Thoracic aorta (tissue), 2 donors: ENCODE measurements around the gene BTBD16. TPM values are rescaled to one million over a fixed set of nuclear protein-coding genes. Genes with fewer than 3 reads are reported as not detected.

Source experiments
- ATAC-seq: fragments of 150-250 bp; one replicate; pipeline ENCODE4 v1.8.0; 2017; ENCODE audit warnings: low read depth; ENCODE audit not compliant: insufficient number of reproducible peaks, low FRiP score
- DNase-seq: peaks from one replicate; pipeline ENCODE4 v3.0.0-alpha.2; 2020; ENCODE audit warnings: low spot score
- H3K27ac ChIP-seq, 2 donors: fragments of 200-600 bp; sonication (generic); 1 replicate in 1 of 2; 2 replicates in 1 of 2; pipeline ENCODE4 v1.5.1; 2016; ENCODE audit warnings: mild to moderate bottlenecking in 2 of 2, moderate library complexity in 2 of 2
- H3K27me3 ChIP-seq: fragments of 200-600 bp; sonication (generic); replicated peaks from 2 replicates; pipeline ENCODE4 v1.6.0; 2016; ENCODE audit warnings: mild to moderate bottlenecking; ENCODE audit not compliant: insufficient read depth
- H3K36me3 ChIP-seq: fragments of 200-600 bp; sonication (generic); one replicate; pipeline ENCODE4 v1.5.1; 2016
- H3K4me1 ChIP-seq, 2 donors: fragments of 200-600 bp; sonication (generic); 1 replicate in 1 of 2; 2 replicates in 1 of 2; pipeline versions ENCODE4 v1.5.1 to v1.6.0; 2016; ENCODE audit warnings: low read depth in 2 of 2, mild to moderate bottlenecking in 1 of 2; ENCODE audit not compliant: control insufficient read depth in 1 of 2
- H3K4me3 ChIP-seq: fragments of 200-600 bp; sonication (generic); 2 replicates; pipeline ENCODE4 v1.5.1; 2016; ENCODE audit warnings: mild to moderate bottlenecking
- H3K9me3 ChIP-seq: fragments of 200-600 bp; sonication (generic); 2 replicates; pipeline ENCODE4 v1.5.1; 2016
- total RNA-seq, 2 donors: library from RNA; depleted of rRNA; stranded (reverse); fragments of >200 nt; gene quantifications; one replicate each; pipeline versions ENCODE4 v1.1.0 to v1.2.3, GENCODE V29; 2016
- TF ChIP-seq, protein P1 (sequence below): fragments of 200-600 bp; sonication (generic); IDR thresholded peaks from one replicate; pipeline ENCODE4 v1.5.1; 2019; ENCODE audit warnings: antibody characterized with exemption

The BTBD16 gene
- total RNA-seq, 2 donors from 2014 or later: not detected

DNA sequence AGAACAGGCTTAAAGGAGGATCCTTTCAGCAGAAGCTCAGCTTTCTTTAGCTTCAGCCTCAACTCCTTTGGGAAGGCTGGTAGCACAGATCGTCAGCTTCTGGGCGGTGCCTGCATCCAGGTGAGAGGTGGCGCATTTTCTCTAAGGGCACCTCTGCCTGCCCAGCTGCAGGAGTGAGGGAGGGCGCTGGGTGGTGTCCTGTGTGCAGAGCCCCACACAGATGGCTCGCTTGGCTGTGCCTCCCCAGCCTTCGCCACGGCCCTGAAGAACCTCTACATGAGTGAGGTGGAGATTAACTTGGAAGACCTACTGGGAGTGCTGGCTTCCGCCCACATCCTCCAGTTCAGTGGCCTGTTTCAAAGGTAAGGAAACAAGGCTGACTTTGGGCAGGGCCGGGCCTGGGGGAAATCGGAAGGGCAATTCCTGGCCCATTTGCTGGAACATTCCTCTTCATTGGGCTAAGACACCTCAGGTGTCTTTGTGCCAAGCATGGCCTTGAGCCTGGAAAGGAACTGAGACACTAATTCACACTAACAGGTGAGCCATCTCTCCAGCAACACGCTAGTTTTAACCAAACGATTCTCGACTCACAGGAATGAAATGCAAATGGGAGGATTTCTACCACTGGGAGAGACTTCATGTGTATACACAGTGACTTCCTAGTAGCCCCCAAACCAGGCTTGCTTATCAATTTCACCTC is 19.9 kb downstream of the BTBD16 start:
- no peaks in the 10 kb centered on the region for H3K36me3 ChIP-seq
- DNase-seq: no peak
- no peaks in the 10 kb centered on the region for H3K9me3 ChIP-seq
- no peaks in the 10 kb centered on the region for H3K27me3 ChIP-seq
- TF ChIP-seq, protein P1, sequence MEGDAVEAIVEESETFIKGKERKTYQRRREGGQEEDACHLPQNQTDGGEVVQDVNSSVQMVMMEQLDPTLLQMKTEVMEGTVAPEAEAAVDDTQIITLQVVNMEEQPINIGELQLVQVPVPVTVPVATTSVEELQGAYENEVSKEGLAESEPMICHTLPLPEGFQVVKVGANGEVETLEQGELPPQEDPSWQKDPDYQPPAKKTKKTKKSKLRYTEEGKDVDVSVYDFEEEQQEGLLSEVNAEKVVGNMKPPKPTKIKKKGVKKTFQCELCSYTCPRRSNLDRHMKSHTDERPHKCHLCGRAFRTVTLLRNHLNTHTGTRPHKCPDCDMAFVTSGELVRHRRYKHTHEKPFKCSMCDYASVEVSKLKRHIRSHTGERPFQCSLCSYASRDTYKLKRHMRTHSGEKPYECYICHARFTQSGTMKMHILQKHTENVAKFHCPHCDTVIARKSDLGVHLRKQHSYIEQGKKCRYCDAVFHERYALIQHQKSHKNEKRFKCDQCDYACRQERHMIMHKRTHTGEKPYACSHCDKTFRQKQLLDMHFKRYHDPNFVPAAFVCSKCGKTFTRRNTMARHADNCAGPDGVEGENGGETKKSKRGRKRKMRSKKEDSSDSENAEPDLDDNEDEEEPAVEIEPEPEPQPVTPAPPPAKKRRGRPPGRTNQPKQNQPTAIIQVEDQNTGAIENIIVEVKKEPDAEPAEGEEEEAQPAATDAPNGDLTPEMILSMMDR: no peak
- H3K4me1 ChIP-seq: peaks cover 12 to 25% of the 10 kb centered on the region in 2 donors
- no peak overlapping the region for H3K4me3 ChIP-seq
- H3K27ac ChIP-seq: no peak overlapping the region
- no peak for ATAC-seq

DNA sequence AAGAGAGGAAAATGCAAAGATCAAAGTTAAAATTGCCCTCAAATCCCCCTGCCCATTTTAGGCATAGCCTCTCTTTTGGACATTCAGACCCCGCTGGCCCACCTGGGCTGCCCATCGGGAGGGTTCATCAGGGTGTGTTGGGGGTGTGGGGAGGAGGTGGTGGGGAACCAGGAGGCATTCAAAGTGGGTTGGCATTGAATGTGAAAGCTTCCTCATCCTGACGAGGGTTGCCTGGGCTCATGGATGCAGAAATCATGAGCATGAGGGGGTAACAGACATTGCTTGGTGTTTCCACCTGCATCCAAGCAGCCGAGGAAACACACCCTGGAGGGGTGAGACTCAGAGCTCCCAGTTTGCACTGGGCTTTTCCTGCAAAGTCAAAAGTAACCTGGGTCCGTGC is 20.6 kb downstream of the BTBD16 start:
- TF ChIP-seq, protein P1: no peak
- Histone ChIP-seq H3K27me3 (no peaks in the 10 kb centered on the region), H3K27ac (no peak overlapping the region), H3K9me3 (no peaks in the 10 kb centered on the region), H3K36me3 (no peaks in the 10 kb centered on the region), H3K4me3 (no peak overlapping the region), H3K4me1 (peaks cover 12 to 21% of the 10 kb centered on the region in 2 donors)
- DNase-seq (no peak), ATAC-seq (no peak)

DNA sequence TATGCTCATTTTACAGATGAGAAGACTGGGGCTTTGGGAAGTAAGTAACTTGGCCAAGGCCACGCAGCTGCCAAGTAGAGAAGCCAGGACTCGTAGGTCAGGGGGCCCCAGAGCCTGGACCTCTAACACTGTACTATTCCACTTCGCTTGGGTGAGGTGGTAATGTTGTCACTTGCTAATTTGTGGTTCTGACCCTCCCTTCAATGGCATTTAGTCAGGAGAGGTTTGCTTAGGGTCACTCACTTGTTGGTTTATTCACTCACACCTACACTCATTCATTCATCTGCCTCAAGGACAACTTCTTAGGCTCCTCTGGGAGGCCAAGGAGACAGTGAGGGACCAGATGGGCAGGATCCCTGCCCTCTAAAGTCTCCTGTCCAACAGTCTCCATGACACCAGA is 21.3 kb downstream of the BTBD16 start:
- no peak for DNase-seq
- H3K4me3 ChIP-seq: no peak overlapping the region
- TF ChIP-seq, protein P1: no peak
- ATAC-seq: no peak
- no peaks in the 10 kb centered on the region for H3K9me3 ChIP-seq
- H3K27me3 ChIP-seq: no peaks in the 10 kb centered on the region
- H3K36me3 ChIP-seq: no peaks in the 10 kb centered on the region
- peaks cover 8 to 15% of the 10 kb centered on the region in 2 donors for H3K4me1 ChIP-seq
- no peak overlapping the region for H3K27ac ChIP-seq

DNA sequence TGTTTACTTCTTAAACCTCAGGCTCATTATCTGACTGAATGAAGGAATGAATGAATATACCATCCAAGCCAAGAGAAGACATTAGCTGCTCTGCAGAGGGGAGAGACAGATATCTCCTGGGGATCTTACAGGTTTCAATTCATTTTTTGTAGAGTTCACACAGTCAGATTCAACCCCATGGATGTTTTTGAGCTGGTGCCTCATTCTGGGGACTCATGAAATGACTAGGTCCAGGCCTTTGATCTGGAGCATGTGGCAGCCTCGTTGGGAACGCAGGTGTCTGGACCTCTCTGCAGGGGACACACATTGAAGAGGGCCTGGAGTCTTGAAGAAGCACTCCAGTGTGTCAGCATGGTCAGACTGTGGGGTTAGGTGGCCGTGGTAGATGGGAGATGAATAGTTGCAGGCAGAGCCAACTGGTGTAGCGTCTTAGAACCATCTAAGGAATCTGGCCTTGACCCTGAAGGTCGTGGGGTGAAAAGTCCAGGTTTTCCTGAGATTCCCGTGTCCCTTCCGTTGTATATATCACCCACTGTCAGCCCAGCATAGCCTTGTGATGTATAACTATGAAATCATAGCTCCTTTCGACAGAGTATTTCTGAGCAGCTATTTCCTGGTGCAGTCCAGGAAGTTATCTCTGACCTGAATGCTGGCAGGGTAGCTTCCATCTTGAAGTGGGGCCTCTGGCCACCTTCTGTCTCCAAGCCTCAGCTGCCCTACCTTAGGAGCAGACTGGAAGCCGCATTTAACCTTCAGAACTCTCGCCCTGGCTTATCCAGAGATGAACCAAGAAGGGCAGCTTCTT is 22.3 kb downstream of the BTBD16 start:
- H3K9me3 ChIP-seq: no peaks in the 10 kb centered on the region
- H3K27me3 ChIP-seq: no peaks in the 10 kb centered on the region
- no peak overlapping the region for H3K4me3 ChIP-seq
- no peaks in the 10 kb centered on the region for H3K36me3 ChIP-seq
- H3K4me1 ChIP-seq: peaks cover 0 to 5% of the 10 kb centered on the region in 2 donors
- no peak for DNase-seq
- TF ChIP-seq, protein P1: no peak
- H3K27ac ChIP-seq: no peak overlapping the region
- no peak for ATAC-seq

DNA sequence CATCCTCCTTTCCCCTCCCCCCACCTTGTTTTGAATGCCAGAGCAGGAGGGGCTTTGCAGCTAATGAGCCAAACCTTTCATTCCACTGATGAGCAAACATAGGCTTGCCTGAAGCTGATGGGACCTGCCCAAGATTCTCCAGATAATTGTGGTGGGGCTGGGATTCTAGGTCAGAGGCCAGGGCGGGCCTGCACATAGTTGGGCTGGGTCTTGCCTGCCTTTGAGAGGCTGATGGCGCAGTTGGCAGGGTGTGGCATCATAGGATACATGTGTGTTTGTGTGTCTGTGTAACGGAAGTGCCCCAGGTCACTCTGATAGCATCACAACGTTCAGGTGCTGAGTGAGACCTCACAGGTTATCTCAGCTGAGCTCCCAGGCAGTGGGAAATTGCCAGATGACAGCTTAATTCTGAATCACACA is 22.9 kb downstream of the BTBD16 start:
- ATAC-seq (no peak), DNase-seq (no peak)
- H3K4me3 ChIP-seq: no peak overlapping the region
- H3K9me3 ChIP-seq: no peaks in the 10 kb centered on the region
- TF ChIP-seq, protein P1: no peak
- H3K4me1 ChIP-seq: peaks cover 0 to 1% of the 10 kb centered on the region in 2 donors
- H3K27ac ChIP-seq: no peak overlapping the region
- no peaks in the 10 kb centered on the region for H3K27me3 ChIP-seq
- H3K36me3 ChIP-seq: no peaks in the 10 kb centered on the region
